ENCODE measurements around the gene KCTD18. TPM values are rescaled to one million over a fixed set of nuclear protein-coding genes. Genes with fewer than 3 reads are reported as not detected.

Gene KCTD18
- total and polyA plus RNA-seq, 10 of the 15 experiments (the other 5 are each of a cell fraction or from before 2014, with no cell fraction given), result 1.4 to 16.9 (median 12.5) TPM

DNA sequence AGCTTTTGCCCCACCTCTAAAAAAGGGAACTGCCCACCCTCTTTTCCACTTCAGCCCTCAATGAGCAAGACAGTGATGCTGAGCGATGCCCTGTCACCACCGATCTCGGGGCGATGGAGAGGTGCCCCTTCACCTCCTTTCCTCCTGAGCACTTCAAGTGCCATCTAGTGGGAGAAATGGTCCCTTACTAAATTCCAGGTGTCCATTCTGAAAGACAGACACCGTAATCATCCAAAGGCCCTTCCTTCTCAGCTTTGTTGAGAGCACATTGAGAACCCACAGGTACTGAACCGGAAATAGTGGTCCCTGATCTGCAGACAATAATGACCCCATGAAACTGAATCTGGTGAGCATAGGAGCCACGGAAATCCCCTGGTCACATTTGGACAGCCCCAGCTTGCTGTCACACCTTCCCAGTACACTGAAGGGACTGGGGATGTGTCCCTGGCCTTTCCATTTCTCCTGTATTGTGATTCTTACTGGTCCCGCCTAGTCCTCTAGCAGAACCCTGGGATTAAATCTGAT is 38.5 kb downstream of the KCTD18 start (continued):
- TF ChIP-seq SKIL (IDR thresholded peaks at IDR 0.05; ENCODE audit: low read depth, poor library complexity, severe bottlenecking) (peak; percentile 92), ZNF687 (IDR thresholded peaks at IDR 0.05) (no peak; the same call in 1 of the 2 replicates), CBFB (IDR thresholded peaks at IDR 0.05; ENCODE audit: low read depth) (peak; percentile 94), CBX5 (IDR thresholded peaks at IDR 0.05; ENCODE audit: low read depth) (0 out of 2 replicates have a peak, but pooled peaks have one; percentile 62), MAX (IDR thresholded peaks at IDR 0.05; ENCODE audit: low read depth, low read length) (no peak), EED (IDR thresholded peaks at IDR 0.05; ENCODE audit: low read depth) (peak; percentile 96), RAD21 (IDR thresholded peaks at IDR 0.05; ENCODE audit: insufficient read depth, low read depth, low read length) (peak; percentile 89), IRF4 (IDR thresholded peaks at IDR 0.05; ENCODE audit: low read depth, low read length) (peak; percentile 92), MTA2 (IDR thresholded peaks at IDR 0.05; ENCODE audit: low read depth) (peak; percentile 97), SPI1 (IDR thresholded peaks at IDR 0.05; ENCODE audit: borderline replicate concordance, insufficient read depth, low read depth, low read length) (peak; percentile 71; the same call in 1 of the 2 replicates), ZNF24 (IDR thresholded peaks at IDR 0.05) (0 out of 2 replicates have a peak, but pooled peaks have one; percentile 48)
- TF ChIP-seq, protein P1, sequence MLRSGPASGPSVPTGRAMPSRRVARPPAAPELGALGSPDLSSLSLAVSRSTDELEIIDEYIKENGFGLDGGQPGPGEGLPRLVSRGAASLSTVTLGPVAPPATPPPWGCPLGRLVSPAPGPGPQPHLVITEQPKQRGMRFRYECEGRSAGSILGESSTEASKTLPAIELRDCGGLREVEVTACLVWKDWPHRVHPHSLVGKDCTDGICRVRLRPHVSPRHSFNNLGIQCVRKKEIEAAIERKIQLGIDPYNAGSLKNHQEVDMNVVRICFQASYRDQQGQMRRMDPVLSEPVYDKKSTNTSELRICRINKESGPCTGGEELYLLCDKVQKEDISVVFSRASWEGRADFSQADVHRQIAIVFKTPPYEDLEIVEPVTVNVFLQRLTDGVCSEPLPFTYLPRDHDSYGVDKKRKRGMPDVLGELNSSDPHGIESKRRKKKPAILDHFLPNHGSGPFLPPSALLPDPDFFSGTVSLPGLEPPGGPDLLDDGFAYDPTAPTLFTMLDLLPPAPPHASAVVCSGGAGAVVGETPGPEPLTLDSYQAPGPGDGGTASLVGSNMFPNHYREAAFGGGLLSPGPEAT (IDR thresholded peaks at IDR 0.05; ENCODE audit: low read depth), result peak; percentile 96
